ENCODE data around the gene PARK7. TPM values are rescaled to one million over a fixed set of nuclear protein-coding genes. Genes with fewer than 3 reads are reported as not detected.

PARK7 gene
- total RNA-seq, 4 donors from 2014 or later, result 161 to 216 (median 191) TPM

DNA sequence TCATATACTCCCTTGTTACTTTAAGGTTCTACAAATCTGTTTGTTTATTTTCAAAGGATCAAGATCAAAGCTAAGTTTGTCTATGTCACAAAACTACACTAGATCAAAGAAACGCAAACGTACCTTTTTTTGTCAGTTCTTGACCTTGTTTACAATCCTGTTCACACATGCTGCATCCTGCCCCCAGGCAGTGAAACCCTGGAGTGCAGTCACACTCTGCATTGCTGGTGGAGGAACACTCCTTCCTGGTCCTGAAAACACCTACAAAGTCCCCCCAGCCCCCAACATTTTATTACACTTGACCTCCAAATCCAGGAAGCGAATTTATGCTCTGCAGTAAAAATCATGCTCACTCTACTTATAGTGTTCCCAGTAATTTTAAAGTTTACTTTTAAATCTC is 23.4 kb upstream of the PARK7 start:
- Histone ChIP-seq H3K4me1 (peaks cover 0 to 19% (median 3%) of the 10 kb centered on the region in 4 donors), H3K27me3 (peaks cover 0 to 68% of the 10 kb centered on the region in 2 donors), H3K36me3 (no peaks in the 10 kb centered on the region), H3K4me3 (no peak overlapping the region), H3K27ac (no peak overlapping the region), H3K9me3 (no peaks in the 10 kb centered on the region)
- TF ChIP-seq, protein P1, sequence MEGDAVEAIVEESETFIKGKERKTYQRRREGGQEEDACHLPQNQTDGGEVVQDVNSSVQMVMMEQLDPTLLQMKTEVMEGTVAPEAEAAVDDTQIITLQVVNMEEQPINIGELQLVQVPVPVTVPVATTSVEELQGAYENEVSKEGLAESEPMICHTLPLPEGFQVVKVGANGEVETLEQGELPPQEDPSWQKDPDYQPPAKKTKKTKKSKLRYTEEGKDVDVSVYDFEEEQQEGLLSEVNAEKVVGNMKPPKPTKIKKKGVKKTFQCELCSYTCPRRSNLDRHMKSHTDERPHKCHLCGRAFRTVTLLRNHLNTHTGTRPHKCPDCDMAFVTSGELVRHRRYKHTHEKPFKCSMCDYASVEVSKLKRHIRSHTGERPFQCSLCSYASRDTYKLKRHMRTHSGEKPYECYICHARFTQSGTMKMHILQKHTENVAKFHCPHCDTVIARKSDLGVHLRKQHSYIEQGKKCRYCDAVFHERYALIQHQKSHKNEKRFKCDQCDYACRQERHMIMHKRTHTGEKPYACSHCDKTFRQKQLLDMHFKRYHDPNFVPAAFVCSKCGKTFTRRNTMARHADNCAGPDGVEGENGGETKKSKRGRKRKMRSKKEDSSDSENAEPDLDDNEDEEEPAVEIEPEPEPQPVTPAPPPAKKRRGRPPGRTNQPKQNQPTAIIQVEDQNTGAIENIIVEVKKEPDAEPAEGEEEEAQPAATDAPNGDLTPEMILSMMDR (IDR thresholded peaks at IDR 0.05), result no peak
- WGBS, 2 donors, result 33 to 42% methylated on average over 3 of the region's 3 CpGs
- no peak for DNase-seq (ENCODE audit: low spot score in 2 of 2)

DNA sequence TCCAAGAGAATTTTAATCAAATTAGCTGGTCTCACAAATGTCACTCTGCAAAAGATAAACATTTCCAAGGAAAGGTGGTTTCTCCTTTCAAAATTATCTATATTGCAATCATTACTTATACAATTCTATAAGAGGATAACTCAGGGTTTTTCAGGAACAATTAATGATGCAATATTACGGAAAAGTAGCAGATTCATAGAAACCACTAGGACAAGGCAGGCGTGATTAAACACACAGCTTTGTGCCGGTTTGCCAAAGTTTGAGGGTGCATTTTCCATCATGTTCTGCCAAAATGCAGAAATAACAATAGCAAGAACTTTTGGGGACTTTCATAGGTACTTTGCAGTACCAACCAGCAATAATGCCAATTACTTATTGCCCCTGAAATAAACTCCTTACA is 21.5 kb upstream of the PARK7 start:
- Histone ChIP-seq H3K4me1 (peaks cover 0 to 19% (median 3%) of the 10 kb centered on the region in 4 donors), H3K4me3 (no peak overlapping the region), H3K27ac (no peak overlapping the region), H3K27me3 (peaks cover 0 to 56% of the 10 kb centered on the region in 2 donors), H3K9me3 (no peaks in the 10 kb centered on the region), H3K36me3 (no peaks in the 10 kb centered on the region)
- TF ChIP-seq POLR2A (IDR thresholded peaks at IDR 0.05) (no peak), EP300 (IDR thresholded peaks at IDR 0.05) (no peak)
- TF ChIP-seq, protein P1 (IDR thresholded peaks at IDR 0.05), result no peak
- DNase-seq (ENCODE audit: low spot score in 2 of 2), result no peak
- WGBS, 2 donors, result 76 to 79% methylated on average over 3 of the region's 3 CpGs

DNA sequence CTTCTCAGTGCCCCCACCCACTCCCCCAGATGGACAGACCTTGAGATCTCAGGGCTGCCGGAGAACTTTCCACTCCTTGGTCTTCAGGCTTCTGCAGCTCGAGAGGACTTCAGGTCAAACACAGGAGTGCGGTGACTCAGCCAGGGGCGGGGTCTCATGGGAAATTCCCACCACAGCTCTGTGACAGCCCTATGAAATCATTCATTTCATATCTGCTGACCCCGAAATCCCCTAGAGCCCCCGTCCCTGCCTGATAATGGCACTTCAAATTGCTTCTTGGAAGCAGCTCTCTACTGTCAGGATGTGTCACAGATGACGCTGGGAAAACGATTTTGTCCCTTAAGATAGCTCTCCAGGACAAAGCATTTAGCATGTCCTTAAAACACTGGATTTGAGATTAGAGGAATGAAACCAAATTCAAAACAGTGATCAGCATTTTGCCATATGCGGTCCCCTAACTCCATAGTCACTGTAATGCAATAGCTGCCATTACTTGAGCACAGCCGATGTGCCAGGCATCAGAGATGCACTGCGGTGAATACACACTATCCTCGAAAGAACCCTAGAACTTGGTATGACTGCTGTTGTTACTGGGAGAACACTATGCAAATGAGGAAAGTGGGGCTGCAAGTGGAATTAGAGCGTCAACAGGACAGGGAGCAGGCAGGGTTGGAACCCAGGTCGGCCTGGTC is 20.6 kb upstream of the PARK7 start, which contains the start of gene TNFRSF9:
Gene TNFRSF9, minus strand, starts transcription at position 95 of the 692 bp plus-strand sequence. CDS start 845 bp downstream, outside the sequence.
- no peaks in the 10 kb centered on the region for H3K36me3 ChIP-seq
- H3K27me3 ChIP-seq, result peaks cover 0 to 48% of the 10 kb centered on the region in 2 donors
- no peaks in the 10 kb centered on the region for H3K9me3 ChIP-seq
- WGBS, 2 donors, result 70 to 73% methylated on average over 14 of the region's 14 CpGs
- no peak within 1 kb of the TSS for H3K4me3 ChIP-seq
- H3K27ac ChIP-seq, result no peak within 1 kb of the TSS
- TF ChIP-seq EP300 (IDR thresholded peaks at IDR 0.05) (no peak), POLR2A (IDR thresholded peaks at IDR 0.05) (no peak)
- TF ChIP-seq, protein P1 (IDR thresholded peaks at IDR 0.05), result no peak
- peaks cover 0 to 19% (median 3%) of the 10 kb centered on the region in 4 donors for H3K4me1 ChIP-seq
- no peak for DNase-seq (ENCODE audit: low spot score in 2 of 2)

DNA sequence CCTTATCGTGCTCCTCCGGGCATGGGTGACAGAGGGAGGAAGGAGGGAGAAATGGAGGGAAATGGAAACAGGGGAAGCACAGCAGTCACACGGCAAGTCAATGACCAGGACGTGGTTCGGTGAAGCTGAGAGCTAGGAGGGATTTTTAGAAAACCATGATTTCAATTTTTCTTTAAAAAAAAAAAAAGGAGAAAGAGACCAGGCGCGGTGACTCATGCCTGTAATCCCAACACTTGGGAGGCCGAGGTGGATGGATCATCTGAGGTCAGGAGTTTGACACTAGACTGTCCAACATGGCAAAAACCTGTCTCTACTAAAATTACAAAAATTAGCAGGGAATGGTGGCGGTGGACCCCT is 20.1 kb upstream of the PARK7 start:
- 80 to 85% methylated on average over 9 of the region's 9 CpGs for WGBS, 2 donors
- no peak overlapping the region for H3K27ac ChIP-seq
- no peaks in the 10 kb centered on the region for H3K9me3 ChIP-seq
- peaks cover 0 to 43% of the 10 kb centered on the region in 2 donors for H3K27me3 ChIP-seq
- DNase-seq (ENCODE audit: low spot score in 2 of 2), result no peak
- TF ChIP-seq, protein P1 (IDR thresholded peaks at IDR 0.05), result no peak
- TF ChIP-seq EP300 (IDR thresholded peaks at IDR 0.05) (no peak), POLR2A (IDR thresholded peaks at IDR 0.05) (no peak)
- peaks cover 0 to 19% (median 3%) of the 10 kb centered on the region in 4 donors for H3K4me1 ChIP-seq
- H3K36me3 ChIP-seq, result no peaks in the 10 kb centered on the region
- no peak overlapping the region for H3K4me3 ChIP-seq

DNA sequence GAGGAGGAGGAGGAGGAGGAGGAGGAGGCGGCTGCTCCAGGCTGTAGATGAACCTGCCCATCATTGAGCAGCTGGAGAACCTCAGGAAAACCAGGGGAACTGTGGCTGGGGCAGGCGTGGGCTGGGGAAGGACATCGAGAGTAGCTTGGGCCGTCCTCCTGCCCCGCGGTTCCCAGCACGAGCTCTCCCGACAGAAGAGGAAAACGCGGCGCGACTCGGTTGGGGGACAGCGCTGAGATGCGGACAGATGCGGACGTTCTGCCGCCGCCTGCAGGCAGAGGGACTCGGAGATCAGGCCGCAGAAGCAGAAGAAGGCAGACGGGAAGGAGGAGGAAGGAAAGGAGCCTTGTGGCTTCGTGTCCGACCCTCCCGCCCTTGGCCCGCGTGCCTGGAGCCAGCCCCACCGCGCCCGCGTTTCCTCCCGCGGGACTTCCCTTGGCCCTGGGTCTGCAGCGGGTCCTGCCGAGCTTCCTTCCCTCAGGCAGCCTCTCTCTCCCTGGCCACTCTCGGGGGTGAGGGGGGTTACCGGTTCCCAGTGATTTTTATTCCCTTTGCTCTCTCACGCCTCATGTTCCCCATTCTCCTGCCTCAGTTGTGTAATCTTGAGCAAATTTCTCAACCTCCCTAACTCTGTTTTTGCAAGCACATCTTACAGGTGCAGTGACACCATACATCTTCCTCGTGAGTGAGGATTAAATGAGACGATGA is 19.1 kb upstream of the PARK7 start:
- TF ChIP-seq, protein P1 (IDR thresholded peaks at IDR 0.05), result peak in 3 of 5 experiments; percentile 25 to 38 (median 35)
- TF ChIP-seq EP300 (IDR thresholded peaks at IDR 0.05) (peak in 1 of 2 donors; percentile 9), POLR2A (IDR thresholded peaks at IDR 0.05) (no peak)
- Histone ChIP-seq H3K36me3 (no peaks in the 10 kb centered on the region), H3K27me3 (peaks cover 0 to 33% of the 10 kb centered on the region in 2 donors), H3K4me1 (peaks cover 0 to 19% (median 3%) of the 10 kb centered on the region in 4 donors), H3K27ac (peak overlapping the region in 2 of 4 donors; percentile 8 to 64), H3K4me3 (peak overlapping the region; percentile 14 to 42 (median 34)), H3K9me3 (no peaks in the 10 kb centered on the region)
- peak; percentile 29 to 32 for DNase-seq (ENCODE audit: low spot score in 2 of 2)
- WGBS, 2 donors, result 8% methylated on average over 40 of the region's 40 CpGs
